ENCODE results near the gene COL24A1.
"Not testable (repeated sequence)": the region's sequence is repeated elsewhere in the genome, so short reads cannot be mapped to it uniquely, and the experiment has no call there.

Gene COL24A1

DNA sequence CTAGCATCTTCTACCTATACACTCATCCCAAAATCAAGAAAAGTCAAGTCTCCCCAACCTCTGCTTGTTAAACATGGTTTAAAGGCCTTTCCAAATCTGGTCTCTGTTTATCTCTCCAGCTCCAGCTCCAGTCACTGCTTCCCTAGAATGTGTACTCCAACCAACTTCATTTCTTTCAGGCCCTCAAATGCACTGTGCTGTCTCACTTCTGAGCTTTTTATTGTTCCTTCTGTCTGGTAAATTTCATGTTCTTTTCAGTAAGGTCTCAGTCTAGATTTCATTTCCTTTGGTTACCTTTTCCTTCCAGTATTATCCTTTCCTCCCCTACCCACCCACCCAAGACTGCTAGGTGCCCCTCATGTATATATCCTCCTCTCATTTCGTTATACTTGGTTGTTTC is 3.7 kb downstream of the COL24A1 start:
- DNase-seq (ENCODE audit: low spot score), result no peak

DNA sequence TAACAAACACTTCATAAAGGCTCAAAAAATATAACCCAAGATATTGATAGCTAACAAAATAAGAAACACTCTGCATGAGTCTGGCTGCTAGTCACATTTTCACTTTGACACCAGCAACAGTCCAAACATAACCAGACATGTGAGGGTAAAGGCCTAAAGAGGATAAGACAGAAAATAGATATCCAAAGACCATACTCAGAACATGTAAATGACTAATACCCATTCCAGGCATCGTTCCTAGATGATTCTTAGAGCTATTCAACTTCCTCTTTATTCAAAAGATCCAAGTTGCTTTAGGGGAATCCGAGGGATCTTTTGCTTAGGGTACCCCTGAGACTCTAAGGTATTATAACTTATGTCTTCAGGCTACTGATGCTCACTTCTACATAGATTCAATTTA is 5.1 kb downstream of the COL24A1 start:
- no peak for DNase-seq (ENCODE audit: low spot score)

DNA sequence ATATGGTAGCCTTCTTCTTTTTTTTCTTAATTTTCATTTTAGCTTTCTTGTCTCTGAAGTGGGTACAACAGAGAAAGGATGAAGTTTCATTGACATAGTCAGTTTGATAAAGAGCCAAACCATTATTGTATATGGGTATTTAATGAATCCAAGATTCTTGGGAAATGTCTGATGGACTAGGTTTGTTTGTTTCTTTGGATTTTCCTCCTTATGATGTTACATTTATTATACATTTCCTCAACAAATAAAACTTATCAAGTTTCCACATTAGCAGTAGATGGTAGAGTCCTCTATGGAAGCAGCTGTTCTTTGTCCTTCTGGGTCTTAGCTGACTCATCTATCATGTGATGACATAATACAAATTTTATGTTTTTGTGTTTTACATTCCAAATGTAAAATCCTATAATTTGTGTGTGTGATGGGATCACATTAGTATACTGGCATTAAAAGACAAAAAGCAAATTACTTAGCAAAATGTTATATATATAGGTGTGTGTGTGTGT is 6.0 kb downstream of the COL24A1 start:
- DNase-seq (ENCODE audit: low spot score), result no peak

DNA sequence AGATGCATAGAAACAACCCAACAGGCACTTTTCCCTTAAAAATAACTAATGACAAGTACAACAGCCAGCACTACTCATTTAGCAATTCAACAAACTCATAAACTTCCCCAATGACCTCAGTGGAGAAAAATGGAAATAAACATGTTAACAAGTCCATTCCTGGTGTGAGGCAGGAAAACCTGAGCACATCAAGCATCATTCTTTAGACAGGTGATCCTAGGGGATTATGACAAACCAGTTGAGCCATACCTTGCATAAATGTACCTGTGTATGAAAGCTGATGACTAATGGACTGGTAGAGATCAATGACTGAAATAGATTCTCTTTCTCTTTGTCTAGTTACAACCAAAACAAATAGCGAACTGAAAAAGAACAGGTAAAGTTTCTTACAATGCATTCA is 7.0 kb downstream of the COL24A1 start:
- no peak for DNase-seq (ENCODE audit: low spot score)

DNA sequence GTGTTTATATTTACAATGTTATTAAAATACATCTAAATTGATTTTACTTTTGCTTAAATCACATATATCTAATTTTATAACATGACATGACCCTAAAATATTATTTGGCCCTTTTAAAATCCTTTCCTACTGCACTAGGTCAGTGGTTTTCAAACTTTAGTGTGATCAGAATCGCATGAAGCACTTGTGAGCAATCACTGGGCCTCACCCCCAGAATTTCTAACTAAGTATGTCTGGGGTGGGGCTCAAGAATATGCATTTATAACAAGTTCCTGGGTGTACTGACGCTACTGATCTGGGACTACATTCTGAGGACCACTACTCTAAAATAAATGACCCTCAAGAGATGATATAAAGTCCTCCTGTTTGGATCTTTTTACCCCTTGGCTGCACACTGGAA is 8.8 kb downstream of the COL24A1 start:
- no peak for DNase-seq (ENCODE audit: low spot score)

DNA sequence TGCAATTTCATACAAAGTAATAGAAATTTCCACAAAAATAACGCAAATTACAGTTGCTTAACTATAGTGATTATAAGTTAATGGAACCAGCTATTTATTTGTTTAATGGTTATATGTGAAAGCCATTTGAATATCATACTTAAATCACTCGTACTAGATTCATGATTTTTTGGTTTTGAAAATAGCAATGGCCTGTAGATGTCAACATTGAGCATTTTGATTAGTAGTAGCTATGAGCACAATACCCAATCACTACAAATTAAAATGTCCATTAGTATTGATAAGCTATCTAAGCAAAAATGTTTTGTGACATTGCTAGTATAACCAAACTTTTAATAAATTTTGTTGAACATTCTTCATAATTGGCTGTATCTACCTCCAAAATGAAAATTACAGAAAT is 10.0 kb downstream of the COL24A1 start:
- no peak for DNase-seq (ENCODE audit: low spot score)

DNA sequence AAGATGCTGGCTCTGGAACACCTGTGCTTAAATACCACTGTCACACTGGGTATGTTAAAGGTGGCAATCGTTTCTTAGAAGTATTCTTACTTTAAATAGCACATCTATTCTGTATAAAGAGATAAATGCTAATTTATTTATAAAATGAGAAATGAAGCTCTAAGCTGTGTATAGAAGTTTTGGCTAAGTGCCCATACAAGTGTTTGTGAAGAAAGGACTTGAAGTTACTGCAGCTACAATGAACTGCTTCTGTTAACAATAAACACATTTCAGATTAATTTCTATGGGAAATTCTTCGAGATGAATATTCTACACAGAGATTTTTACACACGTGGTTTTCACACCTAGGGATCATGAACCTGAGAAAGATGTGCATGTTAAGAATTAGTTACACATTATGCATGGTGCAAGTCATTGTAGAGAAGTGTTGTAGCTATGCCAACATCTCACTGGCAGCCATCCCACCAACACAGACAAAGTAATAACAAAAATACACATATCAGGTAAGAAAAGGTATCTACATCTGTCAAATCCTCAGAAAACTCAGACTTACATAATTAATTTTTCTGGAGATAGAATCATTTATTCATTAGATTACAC is 16.2 kb downstream of the COL24A1 start:
- no peak for DNase-seq (ENCODE audit: low spot score)

DNA sequence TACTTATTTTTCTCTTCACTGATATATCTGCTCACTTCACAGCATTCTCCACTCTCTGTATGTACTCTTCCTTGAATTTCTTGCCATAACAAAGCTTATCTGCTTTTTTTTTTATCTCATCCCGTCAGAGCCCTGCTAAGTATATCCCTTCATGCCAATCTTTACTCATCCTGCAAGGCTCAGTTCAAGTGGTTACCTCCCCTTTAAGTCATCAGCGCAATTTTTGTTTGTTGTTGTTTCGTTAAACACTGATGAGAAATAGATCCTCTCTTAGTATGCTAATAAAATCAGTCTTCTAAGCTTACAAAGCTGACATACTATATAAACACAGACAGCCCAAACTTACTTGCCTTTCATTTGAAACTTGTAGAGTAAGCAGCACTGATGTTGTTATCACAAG is 17.8 kb downstream of the COL24A1 start:
- DNase-seq (ENCODE audit: low spot score), result no peak

DNA sequence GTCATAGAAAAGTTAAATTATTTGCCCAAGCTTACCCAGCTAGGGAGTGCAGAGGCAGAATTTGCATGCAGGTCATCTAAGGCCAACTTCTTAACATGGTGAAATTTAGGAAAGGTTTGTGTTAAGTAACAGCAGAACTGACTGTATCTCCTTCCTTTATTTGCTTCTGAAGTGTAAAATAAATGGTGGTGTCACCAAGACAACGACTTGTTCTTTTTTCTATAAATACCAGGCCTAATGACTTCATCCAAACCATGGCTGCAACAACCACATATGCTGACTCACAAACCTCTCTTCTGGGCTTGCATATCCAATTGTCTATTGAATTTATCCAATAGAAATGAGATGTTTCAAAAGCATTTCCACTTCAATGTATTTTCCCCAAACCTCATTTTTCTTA is 19.1 kb downstream of the COL24A1 start:
- no peak for DNase-seq (ENCODE audit: low spot score)

DNA sequence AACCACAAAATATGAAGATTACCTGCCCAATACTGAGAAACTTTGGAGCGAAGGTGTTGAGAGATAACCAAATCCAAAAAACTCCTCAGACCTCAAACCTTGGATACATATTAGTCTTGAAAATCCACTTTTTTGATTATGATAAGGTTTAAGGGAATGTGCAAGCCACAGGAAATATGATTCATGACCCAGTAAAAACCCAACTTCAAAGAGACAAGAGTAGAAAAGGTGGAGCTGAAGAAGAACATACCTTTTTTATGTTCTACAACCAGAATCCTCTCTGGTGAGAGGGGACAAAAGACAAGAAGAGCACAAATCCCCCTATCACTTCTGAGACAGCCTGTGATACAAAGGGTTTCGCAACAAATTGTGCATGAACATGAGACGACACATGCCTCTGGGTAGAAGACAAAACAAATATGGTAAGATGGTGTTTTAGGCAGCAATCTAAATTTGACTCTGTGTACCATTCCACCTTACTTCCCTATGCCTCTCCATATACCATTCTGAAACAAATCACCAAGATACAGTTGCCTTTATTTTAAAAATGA is 37.3 kb downstream of the COL24A1 start:
- no peak for DNase-seq (ENCODE audit: low spot score)

DNA sequence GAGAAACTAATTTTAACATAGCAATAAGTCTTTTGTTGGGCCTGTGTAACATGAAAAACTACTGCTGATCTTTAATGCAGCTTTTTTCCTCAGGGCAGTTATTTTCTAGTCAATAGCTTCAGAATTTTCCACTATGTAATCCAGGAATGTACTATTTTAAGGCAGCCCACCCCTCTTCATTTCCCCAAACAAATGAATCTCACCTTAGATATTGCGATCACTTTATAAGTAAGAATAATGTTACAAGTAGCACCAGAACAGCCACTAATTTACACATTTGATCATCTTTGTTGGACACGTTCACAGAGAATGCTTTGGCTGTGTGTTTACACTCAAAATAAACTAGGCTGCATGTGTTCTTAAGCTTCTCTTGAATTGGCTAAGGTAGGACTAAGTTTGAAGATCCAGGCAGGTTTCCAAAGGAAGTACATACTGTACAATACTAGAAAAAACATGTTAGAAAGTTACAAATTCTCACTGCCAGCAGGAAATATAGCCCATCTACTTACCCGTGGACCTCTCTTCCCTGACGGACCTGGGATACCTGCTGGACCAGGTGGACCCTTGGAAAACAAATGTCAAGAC is 41.7 kb downstream of the COL24A1 start:
- DNase-seq (ENCODE audit: low spot score), result no peak

DNA sequence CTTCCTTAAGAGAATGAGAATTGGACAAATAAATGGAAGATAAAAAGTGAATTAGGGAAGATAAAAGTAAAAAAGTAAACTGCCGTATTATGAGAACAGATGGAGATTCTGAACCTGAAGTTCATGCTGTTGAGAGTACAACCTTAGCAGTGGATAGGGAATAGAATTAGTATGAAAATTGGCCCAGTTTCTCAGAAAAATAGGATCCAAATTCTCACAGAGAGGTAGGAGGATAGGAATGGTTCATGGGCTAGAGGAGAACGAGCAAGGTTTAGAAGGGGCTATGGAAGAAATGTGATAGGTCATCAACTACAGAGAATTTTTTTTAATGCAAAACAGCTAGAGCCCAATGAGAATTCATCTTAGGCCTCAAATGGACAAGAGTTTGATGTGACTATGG is 42.3 kb downstream of the COL24A1 start:
- no peak for DNase-seq (ENCODE audit: low spot score)

DNA sequence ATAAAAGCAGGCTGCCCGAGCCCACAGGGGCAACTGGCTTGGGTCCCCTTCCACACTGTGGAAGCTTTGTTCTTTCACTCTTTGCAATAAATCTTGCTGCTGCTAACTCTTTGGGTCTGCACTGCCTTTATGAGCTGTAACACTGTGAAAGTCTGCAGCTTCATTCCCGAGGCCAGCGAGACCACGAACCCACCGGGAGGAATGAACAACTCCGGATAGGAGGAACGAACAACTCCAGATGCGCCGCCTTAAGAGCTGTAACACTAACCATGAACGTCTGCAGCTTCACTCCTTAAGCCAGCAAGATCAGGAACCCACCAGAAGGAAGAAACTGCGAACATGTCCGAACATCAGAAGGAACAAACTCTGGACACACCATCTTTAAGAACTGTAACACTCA is 45.0 kb downstream of the COL24A1 start:
- not testable (repeated sequence) for DNase-seq (ENCODE audit: low spot score)

DNA sequence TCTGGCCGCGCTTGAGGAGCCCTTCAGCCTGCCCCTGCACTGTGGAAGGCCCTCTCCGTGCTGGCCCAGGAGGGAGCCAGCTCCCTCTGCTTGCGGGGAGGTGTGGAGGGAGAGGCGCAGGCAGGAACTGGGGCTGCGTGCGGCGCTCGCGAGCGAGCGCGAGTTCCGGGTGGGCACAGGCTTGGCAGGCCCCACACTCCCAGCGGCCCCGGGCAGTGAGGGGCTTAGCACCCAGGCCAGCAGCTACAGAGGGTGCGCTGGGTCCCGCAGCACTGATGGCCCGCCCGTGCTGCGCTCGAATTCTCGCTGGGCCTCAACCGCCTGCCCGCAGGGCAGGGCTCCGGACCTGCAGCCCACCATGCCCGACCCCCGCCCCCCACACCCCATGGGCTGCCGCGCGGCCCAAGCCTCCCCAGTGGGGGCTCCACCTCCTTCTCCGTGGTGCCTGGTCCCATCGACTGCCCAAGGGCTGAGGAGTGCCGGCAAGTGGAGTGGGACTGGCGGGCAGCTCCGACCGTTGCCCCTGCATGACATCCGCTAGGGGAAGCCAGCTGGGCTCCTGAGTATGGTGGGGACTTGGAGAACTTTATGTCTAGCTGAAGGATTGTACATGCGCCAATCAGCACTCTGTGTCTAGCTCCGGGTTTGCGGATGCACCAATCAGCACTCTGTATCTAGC is 46.0 kb downstream of the COL24A1 start:
- DNase-seq (ENCODE audit: low spot score), result no peak

DNA sequence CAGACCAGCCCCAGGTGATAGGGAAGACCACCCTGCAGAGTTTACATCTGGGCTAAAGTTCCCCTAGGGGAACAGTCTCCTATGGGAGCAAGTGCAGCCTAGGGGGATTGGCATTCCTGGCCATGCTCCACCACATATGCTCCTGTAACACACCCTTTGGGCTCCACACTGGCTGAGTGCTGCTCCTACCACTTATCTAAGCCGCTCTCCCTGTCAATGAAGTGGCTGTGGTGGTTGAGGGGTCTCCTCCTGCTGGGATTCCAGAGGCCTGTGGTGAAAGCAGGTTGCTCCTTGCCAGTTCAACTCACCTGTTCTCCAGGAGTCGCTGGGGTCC is 51.1 kb downstream of the COL24A1 start:
- no peak for DNase-seq (ENCODE audit: low spot score)

DNA sequence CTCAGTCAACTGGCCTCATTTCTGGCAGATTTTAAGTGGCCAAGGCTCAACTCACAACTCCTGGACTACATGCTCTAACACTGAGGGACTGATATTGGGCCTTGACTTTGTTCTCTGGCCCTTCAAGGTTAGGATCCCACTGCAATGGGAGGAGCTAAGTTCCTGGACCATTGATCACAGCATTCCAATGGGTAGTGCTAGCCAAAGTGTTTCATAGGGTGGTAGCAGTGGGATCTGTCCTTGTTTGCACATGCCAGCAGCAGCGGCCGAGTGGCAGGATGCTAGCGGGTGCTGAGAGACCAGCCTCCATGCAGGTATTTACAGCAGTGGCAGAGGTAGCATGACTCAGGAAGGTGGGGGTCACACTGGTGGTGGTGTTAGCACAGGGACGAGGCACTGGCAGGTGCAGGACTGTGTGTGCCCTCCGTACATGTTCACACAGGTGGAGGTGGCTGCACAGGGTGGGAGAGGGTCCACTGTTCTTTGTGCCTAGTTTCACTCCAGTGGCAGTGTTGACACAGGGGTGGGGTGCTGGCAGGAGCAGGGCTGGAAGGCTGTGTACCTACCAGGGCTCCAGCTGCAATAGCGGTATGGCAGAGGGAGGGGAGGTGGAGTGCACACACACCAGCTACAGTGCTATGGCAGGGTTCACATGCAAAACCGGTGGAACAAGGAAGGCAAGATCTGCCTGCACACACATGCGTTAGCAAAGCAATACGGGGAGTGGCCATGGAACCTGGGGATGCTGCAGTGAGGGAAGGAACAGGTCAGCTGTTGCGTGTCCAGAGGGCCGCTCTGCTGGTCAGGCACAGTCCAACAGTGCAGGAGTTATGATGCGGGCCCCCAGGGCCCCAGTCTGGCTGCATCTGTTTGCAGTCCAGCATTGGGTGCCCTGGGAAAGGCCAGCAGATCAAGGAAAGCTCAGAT is 51.7 kb downstream of the COL24A1 start:
- DNase-seq (ENCODE audit: low spot score), result no peak

DNA sequence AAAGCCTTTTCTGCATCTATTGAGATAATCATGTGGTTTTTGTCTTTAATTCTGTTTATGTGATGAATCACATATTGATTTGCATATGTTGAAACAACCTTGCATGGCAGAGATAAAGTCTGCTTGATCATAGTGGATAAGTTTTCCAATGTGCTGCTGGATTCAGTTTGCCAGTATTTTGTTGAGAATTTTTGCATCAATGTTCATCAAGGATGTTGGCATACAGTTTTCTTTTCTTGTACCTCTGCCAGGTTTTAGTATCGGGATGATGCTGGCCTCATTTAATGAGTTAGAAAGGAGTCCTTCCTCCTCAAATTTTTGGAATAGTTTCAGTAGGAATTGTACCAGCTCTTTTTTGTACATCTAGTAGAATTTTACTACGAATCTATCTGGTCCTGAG is 55.0 kb downstream of the COL24A1 start:
- DNase-seq (ENCODE audit: low spot score), result no peak

DNA sequence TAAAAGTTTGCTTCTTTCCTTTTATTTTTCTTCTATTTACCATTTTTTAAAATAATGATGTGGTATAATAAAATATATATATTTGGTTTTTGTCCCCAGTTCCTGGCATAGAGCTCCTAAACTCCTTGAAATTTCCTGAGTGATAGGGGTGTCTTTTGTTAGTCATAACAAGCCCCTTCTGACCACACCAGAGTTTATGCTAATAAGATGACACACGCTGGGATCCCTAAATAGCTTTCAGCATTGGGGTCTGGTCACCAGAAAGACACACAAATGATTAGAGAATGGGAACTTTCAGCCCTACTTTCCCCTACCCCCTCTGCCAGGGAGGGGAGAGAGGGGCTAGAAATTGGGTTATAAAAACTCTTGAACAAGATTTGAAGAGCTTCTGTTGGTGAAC is 56.2 kb downstream of the COL24A1 start:
- no peak for DNase-seq (ENCODE audit: low spot score)

DNA sequence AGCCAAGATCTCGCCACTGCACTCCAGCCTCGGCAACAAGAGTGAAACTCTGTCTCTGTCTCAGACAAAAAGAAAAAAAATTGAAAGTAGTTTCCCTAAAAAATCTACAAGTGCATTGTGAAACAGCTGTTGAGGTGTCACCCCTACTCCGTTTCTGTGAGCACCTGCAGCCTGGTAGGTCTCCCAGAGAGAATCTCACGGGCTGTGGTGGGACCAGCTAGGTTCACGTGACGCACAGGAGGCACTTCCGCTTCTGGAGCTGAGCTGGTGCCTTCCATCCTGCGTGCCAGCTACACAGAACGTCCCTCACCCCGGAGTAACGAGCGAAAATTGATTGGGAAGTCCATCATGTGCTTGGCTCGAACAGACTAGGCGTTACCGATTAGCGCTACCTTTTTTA is 66.8 kb downstream of the COL24A1 start:
- DNase-seq (ENCODE audit: low spot score), result no peak

DNA sequence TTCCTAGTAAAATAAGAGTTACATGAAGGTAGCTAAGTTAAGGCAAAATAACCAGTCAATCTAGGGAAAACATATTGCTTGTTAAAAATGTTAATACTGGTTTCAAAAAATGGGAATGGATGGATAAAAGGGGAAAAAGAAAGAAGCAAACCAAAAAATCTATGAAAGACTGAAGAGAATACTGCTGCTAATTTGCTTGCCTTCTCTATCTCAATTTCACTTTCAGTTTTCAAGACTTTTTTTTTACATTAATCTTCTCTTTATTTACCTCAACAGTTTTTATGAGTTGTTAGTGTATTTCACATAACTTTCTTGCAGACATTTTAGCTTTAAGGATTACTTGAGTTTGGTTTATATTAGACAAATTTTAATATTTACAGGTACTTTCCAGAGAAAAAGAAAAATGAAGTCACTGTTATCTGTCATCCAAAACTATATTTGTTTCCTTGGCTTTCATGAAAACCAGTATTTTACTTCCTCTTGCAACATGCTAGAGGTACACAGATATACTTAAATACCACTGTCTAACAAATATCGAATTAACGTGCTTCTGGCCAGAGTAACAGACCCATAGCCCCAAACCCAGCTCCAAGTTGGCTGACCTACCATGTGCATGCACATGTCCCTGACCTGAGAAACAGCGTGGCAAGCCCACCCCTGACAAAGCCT is 70.7 kb downstream of the COL24A1 start:
- DNase-seq (ENCODE audit: low spot score), result no peak

DNA sequence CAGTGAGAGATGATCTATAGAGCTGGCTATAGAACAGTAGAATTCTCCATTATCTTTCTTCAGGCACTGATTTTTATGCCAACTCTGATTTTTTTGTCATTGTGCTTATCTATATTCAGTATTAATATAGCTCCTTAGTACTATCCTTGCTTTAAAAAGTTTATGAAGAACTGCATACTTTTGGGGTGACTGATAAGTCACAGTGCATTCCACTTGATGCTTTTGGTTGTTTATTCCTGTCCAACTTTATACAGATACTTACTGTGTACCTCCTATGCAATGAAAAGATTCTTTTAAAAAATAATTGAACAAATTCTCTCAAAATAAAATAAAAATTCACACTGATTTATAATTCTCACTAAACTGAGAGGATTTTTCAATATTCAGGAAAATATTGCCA is 71.6 kb downstream of the COL24A1 start:
- DNase-seq (ENCODE audit: low spot score), result no peak

DNA sequence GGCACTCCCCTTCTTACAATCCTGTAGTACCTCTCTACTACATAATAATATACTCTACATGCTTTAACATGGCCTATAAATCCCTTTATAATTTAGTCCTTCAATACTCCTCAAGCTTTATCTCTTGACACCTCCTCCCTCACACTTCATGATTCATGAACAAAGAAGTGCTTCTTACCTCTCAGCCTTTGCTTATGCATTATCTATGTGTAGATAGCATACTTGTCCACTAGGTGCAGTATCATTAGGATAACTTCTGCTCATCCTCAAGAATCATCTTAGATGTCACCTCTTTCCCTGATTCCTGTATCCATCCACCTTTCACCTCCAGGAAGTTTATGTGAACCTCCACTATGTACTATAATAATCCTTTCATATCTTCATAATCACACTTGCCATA is 74.4 kb downstream of the COL24A1 start:
- no peak for DNase-seq (ENCODE audit: low spot score)
